ENCODE measurements around the gene SMOC2. TPM values are rescaled to one million over a fixed set of nuclear protein-coding genes. Genes with fewer than 3 reads are reported as not detected.

SMOC2 gene
- total and polyA plus RNA-seq, 12 donors: 3.0 to 32.0 (median 10.5) TPM

- intact Hi-C loops (cut with DNase I): no loop called here
- Histone ChIP-seq H3K27me3 (no peaks in the 10 kb centered on the region), H3K4me3 (no peak overlapping the region), H3K9me3 (replicated peaks in 1 of 3) (no peaks in the 10 kb centered on the region), H3K27ac (peak overlapping the region in 1 of 5 donors; percentile 26), H3K36me3 (replicated peaks in 1 of 2) (no peaks in the 10 kb centered on the region), H3K4me1 (replicated peaks in 1 of 2) (no peaks in the 10 kb centered on the region)
- TF ChIP-seq CTCF (IDR thresholded peaks at IDR 0.05) (no peak), POLR2A (IDR thresholded peaks at IDR 0.05) (no peak)
- WGBS, 4 donors: 90 to 94% (median 91%) methylated on average over 9 to 10 of the region's 10 CpGs
- DNase-seq: no peak
Measured at GRCh38 chr6:168546730-168547129, 105.7 kb downstream of the SMOC2 start.

GRCh38 chr6:168550326-168550725, 109.3 kb downstream of the SMOC2 start:
- TF ChIP-seq CTCF (IDR thresholded peaks at IDR 0.05) (no peak), POLR2A (IDR thresholded peaks at IDR 0.05) (no peak)
- H3K36me3 ChIP-seq (replicated peaks in 1 of 2): no peaks in the 10 kb centered on the region
- H3K27ac ChIP-seq: no peak overlapping the region
- 76 to 87% (median 80%) methylated on average over 8 of the region's 8 CpGs for WGBS, 4 donors
- DNase-seq: no peak
- intact Hi-C loops (cut with DNase I): no loop called here
- no peaks in the 10 kb centered on the region for H3K27me3 ChIP-seq
- H3K9me3 ChIP-seq (replicated peaks in 1 of 3): no peaks in the 10 kb centered on the region
- H3K4me1 ChIP-seq (replicated peaks in 1 of 2): no peaks in the 10 kb centered on the region
- H3K4me3 ChIP-seq: no peak overlapping the region

GRCh38 chr6:168554472-168554871, 113.5 kb downstream of the SMOC2 start:
- H3K4me3 ChIP-seq: no peak overlapping the region
- no peak for DNase-seq
- 45 to 68% (median 60%) methylated on average over 6 to 10 of the region's 10 CpGs for WGBS, 4 donors
- no peaks in the 10 kb centered on the region for H3K36me3 ChIP-seq (replicated peaks in 1 of 2)
- TF ChIP-seq POLR2A (IDR thresholded peaks at IDR 0.05) (no peak), CTCF (IDR thresholded peaks at IDR 0.05) (no peak)
- intact Hi-C loops (cut with DNase I): no loop called here
- no peaks in the 10 kb centered on the region for H3K27me3 ChIP-seq
- no peaks in the 10 kb centered on the region for H3K9me3 ChIP-seq (replicated peaks in 1 of 3)
- H3K4me1 ChIP-seq (replicated peaks in 1 of 2): no peaks in the 10 kb centered on the region
- no peak overlapping the region for H3K27ac ChIP-seq

GRCh38 chr6:168554898-168555617, 114.1 kb downstream of the SMOC2 start:
- TF ChIP-seq POLR2A (IDR thresholded peaks at IDR 0.05) (no peak), CTCF (IDR thresholded peaks at IDR 0.05) (no peak)
- intact Hi-C loops (cut with DNase I): no loop called here
- Histone ChIP-seq H3K4me1 (replicated peaks in 1 of 2) (no peaks in the 10 kb centered on the region), H3K27ac (no peak overlapping the region), H3K36me3 (replicated peaks in 1 of 2) (no peaks in the 10 kb centered on the region), H3K9me3 (replicated peaks in 1 of 3) (no peaks in the 10 kb centered on the region), H3K27me3 (no peaks in the 10 kb centered on the region), H3K4me3 (no peak overlapping the region)
- 88 to 90% (median 89%) methylated on average over 30 to 33 of the region's 33 CpGs for WGBS, 4 donors
- DNase-seq: no peak
